ENCODE results near the gene MCF2L2.

The MCF2L2 gene

DNA sequence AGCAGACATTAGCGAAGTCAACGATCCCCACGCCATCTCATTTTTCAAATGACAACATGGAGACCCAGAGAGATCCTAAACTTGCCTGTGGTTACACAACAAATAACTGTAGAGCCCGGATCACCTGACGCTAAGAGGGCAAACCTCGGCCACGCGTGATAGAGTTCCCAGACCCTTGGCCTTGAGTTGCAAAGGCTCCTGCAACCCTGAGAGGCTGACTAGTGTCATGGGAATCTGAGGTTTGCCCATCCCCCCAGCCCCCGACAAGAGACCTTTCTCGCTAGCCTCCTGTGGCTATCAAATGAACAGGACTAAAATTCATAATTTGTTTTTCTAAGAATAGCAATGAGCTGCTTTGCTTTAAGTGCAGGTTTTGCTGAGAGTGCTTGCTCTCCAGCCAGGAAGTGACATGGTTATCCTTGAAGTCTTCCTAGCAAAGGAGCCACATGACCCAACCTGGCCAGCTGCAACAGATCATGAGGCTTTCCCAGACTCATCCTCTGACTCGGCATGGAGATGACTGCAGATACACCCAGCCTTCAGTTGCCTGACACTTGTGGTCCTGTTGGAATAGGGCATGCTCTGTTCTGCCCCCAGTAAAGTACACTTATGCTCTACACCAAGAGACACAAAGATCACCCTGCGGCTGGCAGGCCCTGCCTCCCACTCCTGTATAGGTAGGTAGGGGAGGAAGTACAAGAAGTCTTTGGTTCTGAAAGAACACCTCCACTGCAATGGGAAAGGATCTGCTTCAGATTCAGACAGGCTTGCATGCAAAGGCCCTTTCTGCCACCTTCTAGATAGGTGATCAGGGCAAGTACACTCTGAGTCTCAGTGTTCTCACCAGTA lies 36.0 kb downstream of the MCF2L2 start:
- Histone ChIP-seq H3K4me3 (ENCODE audit: control insufficient read depth in 1 of 7, extremely low read depth in 1 of 7, insufficient read depth in 4 of 7, low read depth in 2 of 7, low read length in 6 of 7) (no peak overlapping the region), H3K27me3 (replicated peaks in 2 of 5; ENCODE audit: control insufficient read depth in 4 of 5, insufficient read depth in 5 of 5, low read length in 4 of 5) (no peaks in the 10 kb centered on the region), H3K4me1 (ENCODE audit: control extremely low read depth in 1 of 4, control insufficient read depth in 4 of 4, insufficient read depth in 4 of 4, low read length in 3 of 4) (peaks cover 3 to 9% (median 5%) of the 10 kb centered on the region in 4 experiments), H3K27ac (ENCODE audit: insufficient read depth in 1 of 2, low read depth in 1 of 2, low read length in 2 of 2, poor library complexity in 1 of 2, severe bottlenecking in 2 of 2) (no peak overlapping the region), H3K36me3 (ENCODE audit: control insufficient read depth in 4 of 4, insufficient read depth in 4 of 4, low read length in 3 of 4) (no peaks in the 10 kb centered on the region), H3K9me3 (ENCODE audit: control extremely low read depth in 1 of 5, control insufficient read depth in 4 of 5, insufficient read depth in 2 of 5, low read depth in 1 of 5, low read length in 4 of 5) (no peaks in the 10 kb centered on the region)
- WGBS (ENCODE audit: insufficient coverage), result 96% methylated on average over 9 of the region's 12 CpGs
- ChIA-PET CTCF (interaction anchor here (5.1 kb wide), 1 partner anchor 208 kb away, joined by 43 read pairs; no protein-coding TSS in a partner anchor), POLR2A (no interaction called here)
- DNase-seq, result no peak

DNA sequence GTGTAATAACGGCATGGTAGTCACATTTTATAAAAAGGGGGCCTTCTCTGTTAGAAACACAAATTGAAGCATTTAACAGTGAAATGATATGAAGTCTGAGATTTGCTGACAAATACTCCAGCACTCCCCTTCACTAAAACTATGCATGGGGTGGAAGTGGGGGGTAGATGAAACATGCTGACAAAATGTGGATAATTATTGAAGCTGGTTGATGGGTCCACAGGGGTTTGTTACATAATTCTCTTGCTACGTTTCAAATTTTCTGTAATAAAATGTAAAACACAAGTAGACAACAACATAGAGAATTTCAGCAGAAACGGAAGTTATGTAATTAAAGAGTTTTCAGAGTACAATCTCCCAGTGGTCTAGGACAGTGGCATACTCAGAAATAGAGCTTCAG lies 37.0 kb downstream of the MCF2L2 start:
- DNase-seq, result no peak
- Histone ChIP-seq H3K36me3 (ENCODE audit: control insufficient read depth in 4 of 4, insufficient read depth in 4 of 4, low read length in 3 of 4) (no peaks in the 10 kb centered on the region), H3K4me3 (ENCODE audit: control insufficient read depth in 1 of 7, extremely low read depth in 1 of 7, insufficient read depth in 4 of 7, low read depth in 2 of 7, low read length in 6 of 7) (no peak overlapping the region), H3K9me3 (ENCODE audit: control extremely low read depth in 1 of 5, control insufficient read depth in 4 of 5, insufficient read depth in 2 of 5, low read depth in 1 of 5, low read length in 4 of 5) (no peaks in the 10 kb centered on the region), H3K4me1 (ENCODE audit: control extremely low read depth in 1 of 4, control insufficient read depth in 4 of 4, insufficient read depth in 4 of 4, low read length in 3 of 4) (peaks cover 3 to 9% (median 5%) of the 10 kb centered on the region in 4 experiments), H3K27ac (ENCODE audit: insufficient read depth in 1 of 2, low read depth in 1 of 2, low read length in 2 of 2, poor library complexity in 1 of 2, severe bottlenecking in 2 of 2) (no peak overlapping the region), H3K27me3 (replicated peaks in 2 of 5; ENCODE audit: control insufficient read depth in 4 of 5, insufficient read depth in 5 of 5, low read length in 4 of 5) (no peaks in the 10 kb centered on the region)
- ChIA-PET CTCF (interaction anchor here (0.5 to 5.1 kb wide), 5 partner anchors 35 to 384 kb away, joined by 3 to 43 read pairs (median 3); no protein-coding TSS in a partner anchor), POLR2A (no interaction called here)
- WGBS (ENCODE audit: insufficient coverage), result 100% methylated on average over 1 of the region's 3 CpGs

DNA sequence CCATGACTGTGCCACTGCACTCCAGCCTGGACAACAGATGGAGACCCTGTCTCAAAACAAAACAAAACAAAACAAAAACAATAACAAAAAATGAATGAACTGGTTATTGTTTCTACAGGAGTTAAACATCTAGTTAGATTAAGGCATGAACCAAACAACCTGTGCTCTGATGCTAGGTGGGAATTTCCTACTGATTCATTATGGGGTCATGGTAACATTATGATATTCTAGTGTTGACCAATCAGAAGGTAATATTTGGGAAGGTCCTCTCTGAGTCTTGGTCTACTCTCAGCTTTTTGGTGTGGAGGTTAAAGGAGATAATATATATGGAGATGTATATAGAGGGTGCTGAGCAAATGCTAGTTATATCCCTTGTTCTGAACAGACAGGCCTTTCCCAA lies 37.6 kb downstream of the MCF2L2 start:
- H3K27me3 ChIP-seq (replicated peaks in 2 of 5; ENCODE audit: control insufficient read depth in 4 of 5, insufficient read depth in 5 of 5, low read length in 4 of 5), result no peaks in the 10 kb centered on the region
- POLR2A ChIA-PET, result no interaction called here
- DNase-seq, result no peak

DNA sequence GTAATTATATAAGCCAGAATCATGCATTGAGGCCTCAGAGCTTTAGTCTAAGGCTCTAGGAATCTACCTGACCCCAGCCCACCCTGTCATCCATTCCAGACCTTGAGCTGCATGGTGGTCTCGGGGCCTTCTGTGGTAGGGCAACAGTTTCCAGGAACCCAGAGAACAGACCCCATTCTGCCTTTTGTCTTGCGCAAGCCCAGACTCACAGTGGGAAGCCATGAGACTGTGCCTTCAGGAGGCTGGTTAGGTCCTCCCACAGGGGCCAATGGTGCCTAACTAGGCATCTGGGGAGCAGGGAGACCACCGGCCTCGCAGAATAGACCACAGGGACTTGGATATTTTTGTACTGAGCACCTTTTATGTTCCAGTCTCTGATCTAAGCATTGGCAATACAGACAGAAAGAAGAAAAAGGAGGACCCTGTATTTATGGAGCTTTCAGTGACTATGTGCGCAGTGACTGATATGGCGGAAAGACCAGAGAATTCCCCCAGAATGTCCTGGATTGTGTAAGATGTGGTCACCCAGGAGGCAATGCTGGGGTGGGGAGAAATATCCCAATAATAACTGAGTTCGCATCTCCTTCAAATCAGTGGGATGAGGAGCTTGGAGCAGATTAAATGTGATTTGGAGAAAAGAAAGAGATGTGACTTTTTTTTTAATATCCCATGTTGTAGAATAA lies 40.1 kb downstream of the MCF2L2 start:
- H3K9me3 ChIP-seq (ENCODE audit: control extremely low read depth in 1 of 5, control insufficient read depth in 4 of 5, insufficient read depth in 2 of 5, low read depth in 1 of 5, low read length in 4 of 5), result no peaks in the 10 kb centered on the region
- CTCF ChIA-PET, result interaction anchor here (0.8 to 5.1 kb wide), 5 partner anchors 22 to 211 kb away, joined by 3 to 43 read pairs (median 3); no protein-coding TSS in a partner anchor
- no peak overlapping the region for H3K27ac ChIP-seq (ENCODE audit: insufficient read depth in 1 of 2, low read depth in 1 of 2, low read length in 2 of 2, poor library complexity in 1 of 2, severe bottlenecking in 2 of 2)
- H3K27me3 ChIP-seq (replicated peaks in 2 of 5; ENCODE audit: control insufficient read depth in 4 of 5, insufficient read depth in 5 of 5, low read length in 4 of 5), result no peaks in the 10 kb centered on the region
- POLR2A ChIA-PET, result interaction anchor here (0.6 kb wide), 1 partner anchor 45 kb away, joined by 3 read pairs; no protein-coding TSS in a partner anchor
- no peak overlapping the region for H3K4me3 ChIP-seq (ENCODE audit: control insufficient read depth in 1 of 7, extremely low read depth in 1 of 7, insufficient read depth in 4 of 7, low read depth in 2 of 7, low read length in 6 of 7)
- peaks cover 0 to 2% (median 0%) of the 10 kb centered on the region in 4 experiments for H3K36me3 ChIP-seq (ENCODE audit: control insufficient read depth in 4 of 4, insufficient read depth in 4 of 4, low read length in 3 of 4)
- WGBS (ENCODE audit: insufficient coverage), result 100% methylated on average over 6 of the region's 7 CpGs
- no peak for DNase-seq
- peaks cover 3 to 10% (median 5%) of the 10 kb centered on the region in 4 experiments for H3K4me1 ChIP-seq (ENCODE audit: control extremely low read depth in 1 of 4, control insufficient read depth in 4 of 4, insufficient read depth in 4 of 4, low read length in 3 of 4)

More for the DNA sequence above, 37.6 kb downstream of the MCF2L2 start:
- Histone ChIP-seq H3K4me1 (ENCODE audit: control extremely low read depth in 1 of 4, control insufficient read depth in 4 of 4, insufficient read depth in 4 of 4, low read length in 3 of 4) (peaks cover 3 to 9% (median 5%) of the 10 kb centered on the region in 4 experiments), H3K9me3 (ENCODE audit: control extremely low read depth in 1 of 5, control insufficient read depth in 4 of 5, insufficient read depth in 2 of 5, low read depth in 1 of 5, low read length in 4 of 5) (no peaks in the 10 kb centered on the region), H3K36me3 (ENCODE audit: control insufficient read depth in 4 of 4, insufficient read depth in 4 of 4, low read length in 3 of 4) (peaks cover 0 to 2% (median 0%) of the 10 kb centered on the region in 4 experiments), H3K27ac (ENCODE audit: insufficient read depth in 1 of 2, low read depth in 1 of 2, low read length in 2 of 2, poor library complexity in 1 of 2, severe bottlenecking in 2 of 2) (no peak overlapping the region), H3K4me3 (ENCODE audit: control insufficient read depth in 1 of 7, extremely low read depth in 1 of 7, insufficient read depth in 4 of 7, low read depth in 2 of 7, low read length in 6 of 7) (no peak overlapping the region)
- CTCF ChIA-PET, result interaction anchor here (0.8 to 5.1 kb wide), 4 partner anchors 35 to 384 kb away, joined by 3 to 43 read pairs (median 4); no protein-coding TSS in a partner anchor

DNA sequence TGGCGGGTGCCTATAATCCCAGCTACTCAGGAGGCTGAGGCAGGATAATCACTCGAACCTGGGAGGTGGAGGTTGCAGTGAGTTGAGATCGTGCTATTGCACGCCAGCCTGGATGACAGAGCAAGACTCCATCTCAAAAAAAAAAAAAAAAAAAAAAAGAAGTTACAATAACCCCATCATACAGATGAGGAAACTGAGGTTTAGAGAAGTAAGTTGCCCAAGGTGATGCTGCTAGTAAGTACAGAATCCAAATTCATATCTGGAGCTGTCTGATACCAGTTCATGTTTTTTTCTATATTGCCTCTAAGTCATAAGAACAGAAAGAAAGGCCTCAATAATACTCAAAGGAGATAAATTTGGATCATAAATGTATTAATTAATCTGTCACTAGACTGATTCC lies 40.6 kb downstream of the MCF2L2 start:
- WGBS (ENCODE audit: insufficient coverage), result no CpG with 5 or more reads among the region's 4 CpGs
- Histone ChIP-seq H3K27ac (ENCODE audit: insufficient read depth in 1 of 2, low read depth in 1 of 2, low read length in 2 of 2, poor library complexity in 1 of 2, severe bottlenecking in 2 of 2) (no peak overlapping the region), H3K27me3 (replicated peaks in 2 of 5; ENCODE audit: control insufficient read depth in 4 of 5, insufficient read depth in 5 of 5, low read length in 4 of 5) (no peaks in the 10 kb centered on the region), H3K4me3 (ENCODE audit: control insufficient read depth in 1 of 7, extremely low read depth in 1 of 7, insufficient read depth in 4 of 7, low read depth in 2 of 7, low read length in 6 of 7) (no peak overlapping the region), H3K36me3 (ENCODE audit: control insufficient read depth in 4 of 4, insufficient read depth in 4 of 4, low read length in 3 of 4) (peaks cover 0 to 2% (median 0%) of the 10 kb centered on the region in 4 experiments), H3K9me3 (ENCODE audit: control extremely low read depth in 1 of 5, control insufficient read depth in 4 of 5, insufficient read depth in 2 of 5, low read depth in 1 of 5, low read length in 4 of 5) (no peaks in the 10 kb centered on the region), H3K4me1 (ENCODE audit: control extremely low read depth in 1 of 4, control insufficient read depth in 4 of 4, insufficient read depth in 4 of 4, low read length in 3 of 4) (peaks cover 3 to 10% (median 5%) of the 10 kb centered on the region in 4 experiments)
- no peak for DNase-seq
- POLR2A ChIA-PET, result interaction anchor here (0.6 kb wide), 1 partner anchor 45 kb away, joined by 3 read pairs; no protein-coding TSS in a partner anchor
- CTCF ChIA-PET, result interaction anchor here (0.6 to 5.1 kb wide), 8 partner anchors 23 to 484 kb away, joined by 3 to 43 read pairs (median 3); no protein-coding TSS in a partner anchor

DNA sequence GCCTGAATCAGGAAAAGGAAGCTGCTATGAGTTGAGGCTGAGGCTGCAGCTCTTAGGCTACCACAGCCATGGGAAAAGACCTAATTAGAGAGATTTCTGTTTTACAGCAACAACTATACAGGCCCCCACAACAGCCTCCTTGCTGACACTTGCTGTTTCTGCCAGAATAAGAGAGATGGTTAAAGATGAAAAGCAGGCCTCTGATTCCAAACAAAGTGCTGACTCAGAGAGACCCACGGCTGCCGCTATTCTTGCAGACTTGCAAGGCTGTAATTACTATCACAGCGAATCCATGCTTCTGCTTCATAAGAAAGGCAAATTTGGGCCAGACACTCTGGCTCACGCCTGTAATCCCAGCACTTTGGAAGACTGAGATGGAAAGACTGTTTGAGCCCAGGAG lies 41.8 kb downstream of the MCF2L2 start:
- H3K27me3 ChIP-seq (replicated peaks in 2 of 5; ENCODE audit: control insufficient read depth in 4 of 5, insufficient read depth in 5 of 5, low read length in 4 of 5), result no peaks in the 10 kb centered on the region
- CTCF ChIA-PET, result interaction anchor here (0.9 to 9.2 kb wide), 15 partner anchors 14 to 269 kb away, joined by 3 to 349 read pairs (median 4); no protein-coding TSS in a partner anchor
- 96% methylated on average over 4 of the region's 4 CpGs for WGBS (ENCODE audit: insufficient coverage)
- H3K4me3 ChIP-seq (ENCODE audit: control insufficient read depth in 1 of 7, extremely low read depth in 1 of 7, insufficient read depth in 4 of 7, low read depth in 2 of 7, low read length in 6 of 7), result no peak overlapping the region
- POLR2A ChIA-PET, result no interaction called here
- no peaks in the 10 kb centered on the region for H3K9me3 ChIP-seq (ENCODE audit: control extremely low read depth in 1 of 5, control insufficient read depth in 4 of 5, insufficient read depth in 2 of 5, low read depth in 1 of 5, low read length in 4 of 5)
- H3K36me3 ChIP-seq (ENCODE audit: control insufficient read depth in 4 of 4, insufficient read depth in 4 of 4, low read length in 3 of 4), result peaks cover 0 to 2% (median 0%) of the 10 kb centered on the region in 4 experiments
- peaks cover 3 to 10% (median 4%) of the 10 kb centered on the region in 4 experiments for H3K4me1 ChIP-seq (ENCODE audit: control extremely low read depth in 1 of 4, control insufficient read depth in 4 of 4, insufficient read depth in 4 of 4, low read length in 3 of 4)
- no peak overlapping the region for H3K27ac ChIP-seq (ENCODE audit: insufficient read depth in 1 of 2, low read depth in 1 of 2, low read length in 2 of 2, poor library complexity in 1 of 2, severe bottlenecking in 2 of 2)
- no peak for DNase-seq
